ENCODE measurements around the gene PRKCB.

PRKCB gene

DNA sequence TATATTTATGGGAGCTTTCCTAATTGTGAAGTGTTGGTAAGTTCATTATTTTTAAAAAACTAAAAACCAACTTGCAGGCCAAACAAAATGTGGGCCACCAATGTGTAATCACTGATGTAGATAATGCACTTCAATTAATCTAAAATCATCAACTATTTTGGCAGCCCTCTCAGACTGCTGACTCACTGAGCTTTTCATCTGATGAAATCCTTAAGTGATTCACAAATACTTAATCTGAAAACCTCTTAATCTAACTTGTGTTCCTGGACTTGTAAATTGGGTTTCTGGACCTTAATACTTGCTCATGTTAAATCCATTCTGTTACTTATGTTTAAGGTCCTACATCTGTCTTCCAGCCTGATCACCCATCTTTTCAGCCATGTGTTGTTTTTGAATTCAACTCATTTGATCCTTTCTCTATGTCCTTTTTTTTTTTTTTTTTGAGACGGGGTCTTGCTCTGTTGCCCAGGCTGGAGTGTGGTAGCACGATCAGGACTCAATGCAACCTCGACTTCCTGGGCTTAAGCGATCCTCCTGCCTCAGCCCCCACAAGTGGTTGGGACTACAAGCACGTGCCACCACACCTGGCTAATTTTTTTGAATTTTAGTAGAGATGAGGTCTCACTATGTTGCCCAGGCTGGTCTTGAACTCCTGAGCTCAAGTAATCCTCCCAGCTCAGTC lies 39.0 kb downstream of the PRKCB start:
- DNase-seq (ENCODE audit: low read depth): no peak
- TF ChIP-seq, protein P1, sequence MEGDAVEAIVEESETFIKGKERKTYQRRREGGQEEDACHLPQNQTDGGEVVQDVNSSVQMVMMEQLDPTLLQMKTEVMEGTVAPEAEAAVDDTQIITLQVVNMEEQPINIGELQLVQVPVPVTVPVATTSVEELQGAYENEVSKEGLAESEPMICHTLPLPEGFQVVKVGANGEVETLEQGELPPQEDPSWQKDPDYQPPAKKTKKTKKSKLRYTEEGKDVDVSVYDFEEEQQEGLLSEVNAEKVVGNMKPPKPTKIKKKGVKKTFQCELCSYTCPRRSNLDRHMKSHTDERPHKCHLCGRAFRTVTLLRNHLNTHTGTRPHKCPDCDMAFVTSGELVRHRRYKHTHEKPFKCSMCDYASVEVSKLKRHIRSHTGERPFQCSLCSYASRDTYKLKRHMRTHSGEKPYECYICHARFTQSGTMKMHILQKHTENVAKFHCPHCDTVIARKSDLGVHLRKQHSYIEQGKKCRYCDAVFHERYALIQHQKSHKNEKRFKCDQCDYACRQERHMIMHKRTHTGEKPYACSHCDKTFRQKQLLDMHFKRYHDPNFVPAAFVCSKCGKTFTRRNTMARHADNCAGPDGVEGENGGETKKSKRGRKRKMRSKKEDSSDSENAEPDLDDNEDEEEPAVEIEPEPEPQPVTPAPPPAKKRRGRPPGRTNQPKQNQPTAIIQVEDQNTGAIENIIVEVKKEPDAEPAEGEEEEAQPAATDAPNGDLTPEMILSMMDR (IDR thresholded peaks at IDR 0.05; ENCODE audit: low read length, missing control alignments): no peak

DNA sequence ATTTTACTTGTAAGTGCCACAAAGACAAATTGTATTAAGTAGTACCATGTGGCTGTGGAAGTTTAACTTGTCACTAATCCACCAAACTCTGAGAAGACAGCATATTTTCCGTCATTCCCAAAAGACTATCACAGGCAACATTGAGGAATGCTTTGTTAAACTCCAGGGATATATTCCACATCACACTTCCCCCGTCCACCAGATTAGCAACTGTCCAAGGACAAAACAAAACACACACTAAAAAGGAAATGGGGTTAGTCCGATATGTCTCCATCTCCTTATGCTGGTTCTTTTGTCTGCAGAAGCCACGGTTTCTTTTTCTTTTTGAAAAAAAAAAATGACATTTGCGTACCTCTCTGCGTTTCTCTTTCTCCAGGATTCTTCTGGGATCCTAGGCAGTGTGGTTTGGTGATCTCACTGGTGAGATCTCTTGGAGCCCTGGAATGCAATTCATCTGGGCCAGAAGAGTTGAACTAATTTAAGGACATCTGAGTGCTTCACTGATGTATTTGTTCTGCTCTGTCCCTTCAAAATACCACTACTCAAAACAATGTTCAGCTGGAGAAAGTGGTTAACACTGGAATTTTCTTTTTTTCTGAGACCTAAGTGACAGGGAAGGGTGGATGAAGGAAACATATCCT lies 40.6 kb downstream of the PRKCB start:
- H3K4me3 ChIP-seq (replicated peaks; ENCODE audit: low read depth, low read length): no peak overlapping the region
- no peak for DNase-seq (ENCODE audit: low read depth)
- TF ChIP-seq, protein P1 (IDR thresholded peaks at IDR 0.05; ENCODE audit: low read length, missing control alignments): no peak

More for the DNA sequence above, 39.0 kb downstream of the PRKCB start:
- H3K4me3 ChIP-seq (replicated peaks; ENCODE audit: low read depth, low read length): no peak overlapping the region

DNA sequence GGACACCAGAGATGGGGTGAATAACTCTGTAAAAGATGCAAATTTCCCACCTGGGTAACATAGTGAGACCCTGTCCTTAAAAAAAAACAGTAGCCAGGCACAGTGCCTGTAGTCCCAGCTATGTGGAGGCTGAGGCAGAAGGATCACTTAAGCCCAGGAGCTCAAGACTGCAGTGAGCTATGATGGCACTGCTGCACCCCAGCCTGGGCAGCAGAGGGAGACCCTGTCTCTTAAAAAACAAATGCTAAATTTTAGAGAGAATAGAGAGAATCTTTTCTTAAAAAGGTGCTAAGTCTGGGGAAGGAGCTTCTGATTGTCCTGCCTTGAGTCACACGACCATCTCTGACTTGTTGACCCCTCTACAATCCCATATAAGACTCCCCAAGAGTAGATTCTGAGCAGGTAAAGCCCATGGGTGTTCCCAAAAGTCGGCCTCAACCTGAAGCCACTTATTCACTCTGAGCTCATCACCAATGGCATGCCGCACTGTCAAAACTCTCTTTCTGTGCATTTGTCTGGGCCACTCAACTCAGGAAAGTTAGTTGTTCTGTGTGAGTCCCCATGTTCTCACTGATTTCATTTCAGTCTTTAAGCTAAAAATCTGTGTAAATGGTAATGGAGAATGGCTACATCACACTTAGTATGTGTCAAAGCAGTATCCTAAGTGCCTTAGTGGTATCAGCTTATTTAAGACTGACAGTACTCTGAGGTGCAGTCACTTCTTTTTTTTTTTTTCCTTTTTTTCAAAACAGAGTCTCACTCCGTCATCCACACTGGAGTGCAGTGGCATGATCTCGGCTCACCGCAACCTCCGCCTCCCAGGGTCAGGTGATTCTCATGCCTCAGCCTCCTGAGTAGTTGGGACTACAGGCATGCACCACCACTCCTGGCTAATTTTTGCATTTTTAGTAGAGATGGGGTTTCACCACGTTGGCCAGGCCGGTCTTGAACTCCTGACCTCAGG lies 41.6 kb downstream of the PRKCB start:
- no peak overlapping the region for H3K4me3 ChIP-seq (replicated peaks; ENCODE audit: low read depth, low read length)
- TF ChIP-seq, protein P1 (IDR thresholded peaks at IDR 0.05; ENCODE audit: low read length, missing control alignments): no peak
- no peak for DNase-seq (ENCODE audit: low read depth)

DNA sequence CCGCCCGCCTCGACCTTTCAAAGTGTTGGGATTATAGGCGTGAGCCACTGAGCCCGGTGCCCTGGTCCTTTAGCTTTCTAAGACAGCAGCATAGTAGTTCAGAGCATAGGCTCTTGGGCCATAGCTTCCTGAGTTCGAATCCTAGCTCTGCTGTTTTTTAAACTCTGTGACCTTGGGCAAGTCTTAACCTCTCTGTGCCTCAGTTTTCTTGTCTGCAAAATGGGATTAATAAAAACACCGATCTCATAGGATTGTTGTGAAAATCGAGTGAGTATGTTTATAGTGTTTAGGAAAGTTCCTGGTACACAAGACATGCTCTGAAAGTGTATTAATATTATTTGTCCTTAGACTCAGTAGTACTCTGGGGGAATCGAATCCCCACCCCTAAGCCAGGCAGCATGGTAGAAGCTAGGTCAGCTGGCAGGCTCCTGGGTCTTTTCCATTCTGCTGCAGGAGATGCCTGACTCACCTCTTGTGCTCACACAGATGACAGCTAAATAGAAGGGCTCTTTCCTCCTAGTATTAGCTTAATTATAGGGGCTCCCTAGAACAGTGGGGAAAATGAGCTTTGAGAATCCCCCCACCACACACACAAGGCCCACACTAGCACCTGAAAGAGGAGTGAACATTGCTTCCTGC lies 44.1 kb downstream of the PRKCB start:
- no peak for DNase-seq (ENCODE audit: low read depth)
- TF ChIP-seq, protein P1 (IDR thresholded peaks at IDR 0.05; ENCODE audit: low read length, missing control alignments): no peak
- no peak overlapping the region for H3K4me3 ChIP-seq (replicated peaks; ENCODE audit: low read depth, low read length)

DNA sequence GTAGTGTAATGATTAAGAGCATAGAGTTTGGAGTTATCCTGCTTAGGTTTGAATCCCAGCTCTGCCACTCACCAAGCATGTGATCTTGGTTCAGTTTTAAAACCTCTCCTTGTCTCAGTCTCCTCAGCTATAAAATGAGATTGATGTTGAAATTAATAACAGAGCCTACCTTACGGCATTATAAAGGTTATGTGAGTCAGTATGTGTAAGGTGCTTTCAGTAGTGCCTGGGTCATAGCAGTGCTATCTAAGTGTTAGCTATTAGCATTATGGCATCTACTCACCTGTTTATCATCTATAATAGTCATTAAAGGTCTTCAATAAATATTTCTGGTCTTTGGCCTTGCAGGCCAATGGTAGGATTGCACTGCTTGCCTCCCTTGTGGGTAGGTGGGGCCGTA lies 53.4 kb downstream of the PRKCB start:
- H3K4me3 ChIP-seq (replicated peaks; ENCODE audit: low read depth, low read length): no peak overlapping the region
- no peak for DNase-seq (ENCODE audit: low read depth)
- TF ChIP-seq, protein P1 (IDR thresholded peaks at IDR 0.05; ENCODE audit: low read length, missing control alignments): no peak

DNA sequence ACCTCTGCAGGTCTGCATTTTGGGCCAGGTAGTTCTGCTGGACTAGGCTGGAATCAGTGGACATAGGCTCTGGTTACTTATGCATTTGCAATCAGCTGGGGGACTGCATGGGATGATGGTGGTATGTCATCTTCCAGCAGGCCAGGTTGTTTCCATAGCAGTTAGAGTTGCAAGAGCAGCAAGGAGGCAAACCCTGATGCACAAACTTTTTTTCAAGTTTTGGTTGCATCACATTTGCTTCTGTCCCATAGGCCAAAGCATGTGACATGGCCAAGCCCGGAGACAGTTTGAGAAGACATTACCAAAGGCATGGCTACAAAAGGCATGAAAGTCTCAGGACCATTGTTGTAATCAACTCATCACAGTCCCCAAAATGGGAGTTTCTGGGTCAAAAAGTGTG lies 58.2 kb downstream of the PRKCB start:
- no peak for DNase-seq (ENCODE audit: low read depth)
- TF ChIP-seq, protein P1 (IDR thresholded peaks at IDR 0.05; ENCODE audit: low read length, missing control alignments): no peak
- no peak overlapping the region for H3K4me3 ChIP-seq (replicated peaks; ENCODE audit: low read depth, low read length)

All from fibroblast of pulmonary artery (primary cell).